Activated CD4-positive, CD25-positive, alpha-beta regulatory T cell treated with anti-CD3 and anti-CD28 coated beads, Interleukin-2, amount 50 U/mL, for 16 hours (primary cell): Measurements from ENCODE around the gene CEP85L.

Experiments
- DNase-seq: peaks from one replicate; pipeline ENCODE4 v3.0.0-alpha.2; 2020; ENCODE audit warnings: low read depth, low spot score

CEP85L gene

GRCh38 chr6:118621799-118622470, 29.5 kb downstream of the CEP85L start:
- DNase-seq, result no peak

- no peak for DNase-seq
These were observed 31.2 kb downstream of the CEP85L start for GRCh38 chr6:118620202-118620601.

GRCh38 chr6:118618676-118619377, 32.6 kb downstream of the CEP85L start:
- DNase-seq, result peak; percentile 38

GRCh38 chr6:118617417-118617816, 34.0 kb downstream of the CEP85L start:
- DNase-seq, result no peak

GRCh38 chr6:118611334-118611733, 40.1 kb downstream of the CEP85L start:
- DNase-seq, result no peak

GRCh38 chr6:118606858-118607257, 44.5 kb downstream of the CEP85L start:
- DNase-seq, result no peak

GRCh38 chr6:118606268-118606667, 45.1 kb downstream of the CEP85L start:
- no peak for DNase-seq

- no peak for DNase-seq
These were observed 48.0 kb downstream of the CEP85L start for GRCh38 chr6:118603372-118603771.

- DNase-seq, result no peak
These were observed 49.1 kb downstream of the CEP85L start for GRCh38 chr6:118602300-118602699.

- no peak for DNase-seq
These were observed 53.1 kb downstream of the CEP85L start for GRCh38 chr6:118598324-118598723.

GRCh38 chr6:118597636-118598035, 53.8 kb downstream of the CEP85L start:
- DNase-seq, result no peak

- DNase-seq, result no peak
These were observed 54.5 kb downstream of the CEP85L start for GRCh38 chr6:118596774-118597320.

GRCh38 chr6:118594877-118595276, 56.5 kb downstream of the CEP85L start:
- DNase-seq, result no peak

GRCh38 chr6:118591897-118592296, 59.5 kb downstream of the CEP85L start:
- no peak for DNase-seq

GRCh38 chr6:118589649-118590365, 61.6 kb downstream of the CEP85L start:
- no peak for DNase-seq

GRCh38 chr6:118589186-118589585, 62.2 kb downstream of the CEP85L start:
- DNase-seq, result no peak

- DNase-seq, result no peak
These were observed 62.8 kb downstream of the CEP85L start for GRCh38 chr6:118588626-118589025.

GRCh38 chr6:118586746-118587485, 64.5 kb downstream of the CEP85L start:
- DNase-seq, result no peak

- DNase-seq, result no peak
These were observed 66.5 kb downstream of the CEP85L start for GRCh38 chr6:118584911-118585310.

GRCh38 chr6:118581489-118581959, 69.9 kb downstream of the CEP85L start:
- DNase-seq, result no peak

GRCh38 chr6:118580585-118581419, 70.6 kb downstream of the CEP85L start:
- no peak for DNase-seq
